ENCODE measurements around the gene KRTDAP. TPM values are rescaled to one million over a fixed set of nuclear protein-coding genes. Genes with fewer than 3 reads are reported as not detected.

KRTDAP gene
- total RNA-seq, 1 donor from 2014 or later, result not detected

GRCh38 chr19:35497406-35497805, 7.1 kb upstream of the KRTDAP start:
- no peaks in the 10 kb centered on the region for H3K36me3 ChIP-seq (ENCODE audit: insufficient read depth, low read length)

GRCh38 chr19:35495107-35496064, 5.1 kb upstream of the KRTDAP start:
- Histone ChIP-seq H3K4me1 (ENCODE audit: insufficient read depth, low read length) (no peaks in the 10 kb centered on the region), H3K9ac (ENCODE audit: low read length) (no peak overlapping the region), H3K36me3 (ENCODE audit: insufficient read depth, low read length) (no peaks in the 10 kb centered on the region), H4K20me1 (ENCODE audit: insufficient read depth, low read length) (no peaks in the 10 kb centered on the region), H2AFZ (ENCODE audit: low read depth, low read length) (peak overlapping the region; percentile 45), H3K27ac (ENCODE audit: low read depth, low read length) (no peak overlapping the region), H3K4me3 (ENCODE audit: insufficient read depth, low read depth, low read length) (no peak overlapping the region), H3K4me2 (ENCODE audit: low read length) (peak overlapping the region; percentile 49), H3K79me2 (ENCODE audit: insufficient read depth, low read length) (no peaks in the 10 kb centered on the region), H3K27me3 (ENCODE audit: insufficient read depth, low read length) (peaks cover 4% of the 10 kb centered on the region), H3K9me3 (ENCODE audit: insufficient read depth, low read depth, low read length) (no peaks in the 10 kb centered on the region)
- peaks cover 39% of the 10 kb centered on the region for H3K27me3 Mint-ChIP-seq (ENCODE audit: low read depth, unreplicated experiment)
- H3K4me3 Mint-ChIP-seq (ENCODE audit: unreplicated experiment), result no peak overlapping the region
- no peak overlapping the region for H3K27ac Mint-ChIP-seq (ENCODE audit: unreplicated experiment)
- TF ChIP-seq CTCF (IDR thresholded peaks at IDR 0.05; ENCODE audit: insufficient read depth, low read depth, low read length) (peak; percentile 71), EZH2 (IDR thresholded peaks at IDR 0.05; ENCODE audit: insufficient read depth, low read length) (no peak)
- no peaks in the 10 kb centered on the region for H3K4me1 Mint-ChIP-seq (ENCODE audit: low read depth, unreplicated experiment)
- FAIRE-seq, result no peak
- H3K9me3 Mint-ChIP-seq (ENCODE audit: unreplicated experiment), result no peaks in the 10 kb centered on the region
- peaks cover 13% of the 10 kb centered on the region for H3K36me3 Mint-ChIP-seq (ENCODE audit: low read depth, unreplicated experiment)
- peak; percentile 21 for DNase-seq (ENCODE audit: low read depth)

More at GRCh38 chr19:35497406-35497805, 7.1 kb upstream of the KRTDAP start:
- Mint-ChIP-seq H3K36me3 (ENCODE audit: low read depth, unreplicated experiment) (peaks cover 13% of the 10 kb centered on the region), H3K27ac (ENCODE audit: unreplicated experiment) (no peak overlapping the region), H3K27me3 (ENCODE audit: low read depth, unreplicated experiment) (peaks cover 22% of the 10 kb centered on the region), H3K9me3 (ENCODE audit: unreplicated experiment) (no peaks in the 10 kb centered on the region), H3K4me3 (ENCODE audit: unreplicated experiment) (no peak overlapping the region), H3K4me1 (ENCODE audit: low read depth, unreplicated experiment) (peaks cover 4% of the 10 kb centered on the region)
- TF ChIP-seq EZH2 (IDR thresholded peaks at IDR 0.05; ENCODE audit: insufficient read depth, low read length), result no peak
- no peak overlapping the region for H3K4me2 ChIP-seq (ENCODE audit: low read length)
- no peak overlapping the region for H3K4me3 ChIP-seq (ENCODE audit: insufficient read depth, low read depth, low read length)
- H3K27ac ChIP-seq (ENCODE audit: low read depth, low read length), result no peak overlapping the region
- FAIRE-seq (no peak), DNase-seq (ENCODE audit: low read depth) (no peak)
- H3K79me2 ChIP-seq (ENCODE audit: insufficient read depth, low read length), result no peaks in the 10 kb centered on the region
- H3K9me3 ChIP-seq (ENCODE audit: insufficient read depth, low read depth, low read length), result no peaks in the 10 kb centered on the region
- H3K4me1 ChIP-seq (ENCODE audit: insufficient read depth, low read length), result no peaks in the 10 kb centered on the region
- no peak overlapping the region for H2AFZ ChIP-seq (ENCODE audit: low read depth, low read length)
- no peaks in the 10 kb centered on the region for H4K20me1 ChIP-seq (ENCODE audit: insufficient read depth, low read length)
- H3K9ac ChIP-seq (ENCODE audit: low read length), result no peak overlapping the region
- H3K27me3 ChIP-seq (ENCODE audit: insufficient read depth, low read length), result no peaks in the 10 kb centered on the region

GRCh38 chr19:35493971-35494370, 3.7 kb upstream of the KRTDAP start:
- peaks cover 8% of the 10 kb centered on the region for H3K36me3 Mint-ChIP-seq (ENCODE audit: low read depth, unreplicated experiment)
- Histone ChIP-seq H2AFZ (ENCODE audit: low read depth, low read length) (no peak overlapping the region), H3K27me3 (ENCODE audit: insufficient read depth, low read length) (peaks cover 4% of the 10 kb centered on the region), H3K36me3 (ENCODE audit: insufficient read depth, low read length) (no peaks in the 10 kb centered on the region), H3K9me3 (ENCODE audit: insufficient read depth, low read depth, low read length) (no peaks in the 10 kb centered on the region), H3K79me2 (ENCODE audit: insufficient read depth, low read length) (no peaks in the 10 kb centered on the region), H3K4me1 (ENCODE audit: insufficient read depth, low read length) (no peaks in the 10 kb centered on the region), H4K20me1 (ENCODE audit: insufficient read depth, low read length) (no peaks in the 10 kb centered on the region), H3K9ac (ENCODE audit: low read length) (no peak overlapping the region), H3K4me2 (ENCODE audit: low read length) (no peak overlapping the region), H3K27ac (ENCODE audit: low read depth, low read length) (no peak overlapping the region), H3K4me3 (ENCODE audit: insufficient read depth, low read depth, low read length) (no peak overlapping the region)
- H3K27ac Mint-ChIP-seq (ENCODE audit: unreplicated experiment), result no peak overlapping the region
- H3K4me1 Mint-ChIP-seq (ENCODE audit: low read depth, unreplicated experiment), result no peaks in the 10 kb centered on the region
- no peak for TF ChIP-seq EZH2 (IDR thresholded peaks at IDR 0.05; ENCODE audit: insufficient read depth, low read length)
- TF ChIP-seq CTCF (IDR thresholded peaks at IDR 0.05; ENCODE audit: insufficient read depth, low read depth, low read length), result no peak
- no peaks in the 10 kb centered on the region for H3K9me3 Mint-ChIP-seq (ENCODE audit: unreplicated experiment)
- no peak for DNase-seq (ENCODE audit: low read depth)
- H3K4me3 Mint-ChIP-seq (ENCODE audit: unreplicated experiment), result no peak overlapping the region
- peaks cover 53% of the 10 kb centered on the region for H3K27me3 Mint-ChIP-seq (ENCODE audit: low read depth, unreplicated experiment)
- FAIRE-seq, result no peak

Measured in astrocyte (in vitro differentiated cells and primary cell).